ENCODE results near the gene FAM181A. TPM values are rescaled to one million over a fixed set of nuclear protein-coding genes. Genes with fewer than 3 reads are reported as not detected.

FAM181A gene
- total RNA-seq, 4 donors from 2014 or later = not detected

DNA sequence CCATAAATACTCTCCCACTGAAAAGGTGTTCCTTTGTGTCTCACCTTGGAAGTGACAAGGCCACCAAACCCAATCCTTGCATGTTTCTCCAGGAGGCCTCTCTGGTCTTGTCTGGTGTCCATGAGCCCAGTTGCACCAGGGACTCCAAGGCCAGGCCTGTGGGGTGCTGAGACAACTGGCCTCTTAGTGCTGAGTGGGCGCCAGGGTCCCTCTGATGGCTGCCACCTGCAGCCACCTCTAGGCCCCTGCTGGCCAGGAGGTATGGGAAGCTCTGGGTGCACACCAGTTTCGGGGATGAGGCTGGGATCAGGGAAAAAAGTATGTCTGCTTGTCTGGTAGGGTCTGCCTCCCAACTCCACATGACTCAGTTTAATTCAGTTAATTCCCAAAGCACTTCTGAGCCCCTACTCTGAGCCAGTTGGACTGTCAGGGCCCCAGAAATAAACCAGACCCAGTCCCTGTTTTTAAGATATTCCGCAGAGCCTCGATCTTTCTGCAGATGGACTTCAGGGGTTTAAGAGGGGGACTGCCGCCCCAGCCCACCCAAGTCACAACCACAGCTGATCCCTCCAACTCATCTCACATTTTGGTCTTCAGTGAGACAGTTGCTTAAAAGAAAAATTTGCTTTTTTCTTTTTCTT, 15.0 kb upstream of the FAM181A start:
- Histone ChIP-seq H3K4me1 (peaks cover 5% of the 10 kb centered on the region), H3K4me3 (no peak overlapping the region), H3K36me3 (no peaks in the 10 kb centered on the region), H3K27me3 (peaks cover 3% of the 10 kb centered on the region), H3K9me3 (no peaks in the 10 kb centered on the region), H3K27ac (no peak overlapping the region)
- no peak for DNase-seq (ENCODE audit: low spot score in 2 of 2)
- TF ChIP-seq EP300 (IDR thresholded peaks at IDR 0.05) (no peak), POLR2AphosphoS5 (IDR thresholded peaks at IDR 0.05) (no peak), POLR2A (IDR thresholded peaks at IDR 0.05) (no peak)
- TF ChIP-seq, protein P1, sequence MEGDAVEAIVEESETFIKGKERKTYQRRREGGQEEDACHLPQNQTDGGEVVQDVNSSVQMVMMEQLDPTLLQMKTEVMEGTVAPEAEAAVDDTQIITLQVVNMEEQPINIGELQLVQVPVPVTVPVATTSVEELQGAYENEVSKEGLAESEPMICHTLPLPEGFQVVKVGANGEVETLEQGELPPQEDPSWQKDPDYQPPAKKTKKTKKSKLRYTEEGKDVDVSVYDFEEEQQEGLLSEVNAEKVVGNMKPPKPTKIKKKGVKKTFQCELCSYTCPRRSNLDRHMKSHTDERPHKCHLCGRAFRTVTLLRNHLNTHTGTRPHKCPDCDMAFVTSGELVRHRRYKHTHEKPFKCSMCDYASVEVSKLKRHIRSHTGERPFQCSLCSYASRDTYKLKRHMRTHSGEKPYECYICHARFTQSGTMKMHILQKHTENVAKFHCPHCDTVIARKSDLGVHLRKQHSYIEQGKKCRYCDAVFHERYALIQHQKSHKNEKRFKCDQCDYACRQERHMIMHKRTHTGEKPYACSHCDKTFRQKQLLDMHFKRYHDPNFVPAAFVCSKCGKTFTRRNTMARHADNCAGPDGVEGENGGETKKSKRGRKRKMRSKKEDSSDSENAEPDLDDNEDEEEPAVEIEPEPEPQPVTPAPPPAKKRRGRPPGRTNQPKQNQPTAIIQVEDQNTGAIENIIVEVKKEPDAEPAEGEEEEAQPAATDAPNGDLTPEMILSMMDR (IDR thresholded peaks at IDR 0.05) = no peak
- WGBS = 83% methylated on average over 3 of the region's 5 CpGs

DNA sequence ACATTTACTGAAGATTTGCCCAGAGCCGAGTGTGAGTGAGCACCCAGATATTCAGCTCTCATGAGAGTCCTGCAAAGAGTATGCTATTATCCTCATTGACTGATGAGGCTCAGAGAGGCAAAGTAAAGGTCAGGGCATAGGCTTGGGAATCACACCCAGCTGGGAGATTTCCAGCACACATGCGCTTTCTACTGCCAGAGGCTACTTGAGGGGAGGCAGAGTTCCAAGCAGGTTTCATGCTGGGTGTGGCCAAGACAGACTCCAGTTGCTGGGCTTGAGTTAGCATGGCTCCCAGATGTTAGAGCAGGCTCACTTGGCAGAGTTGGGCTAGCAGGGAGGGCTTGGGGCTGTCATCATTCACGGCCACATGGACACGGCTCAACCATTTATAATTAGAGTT, 14.4 kb upstream of the FAM181A start:
- no peak overlapping the region for H3K27ac ChIP-seq
- H3K9me3 ChIP-seq = no peaks in the 10 kb centered on the region
- WGBS = 50% methylated on average over 3 of the region's 4 CpGs
- peaks cover 6% of the 10 kb centered on the region for H3K27me3 ChIP-seq
- H3K4me3 ChIP-seq = no peak overlapping the region
- TF ChIP-seq POLR2AphosphoS5 (IDR thresholded peaks at IDR 0.05) = no peak
- TF ChIP-seq, protein P1 (IDR thresholded peaks at IDR 0.05) = no peak
- TF ChIP-seq EP300 (IDR thresholded peaks at IDR 0.05) = no peak
- TF ChIP-seq POLR2A (IDR thresholded peaks at IDR 0.05) = no peak
- DNase-seq (ENCODE audit: low spot score in 2 of 2) = no peak
- H3K4me1 ChIP-seq = peaks cover 5% of the 10 kb centered on the region
- no peaks in the 10 kb centered on the region for H3K36me3 ChIP-seq

DNA sequence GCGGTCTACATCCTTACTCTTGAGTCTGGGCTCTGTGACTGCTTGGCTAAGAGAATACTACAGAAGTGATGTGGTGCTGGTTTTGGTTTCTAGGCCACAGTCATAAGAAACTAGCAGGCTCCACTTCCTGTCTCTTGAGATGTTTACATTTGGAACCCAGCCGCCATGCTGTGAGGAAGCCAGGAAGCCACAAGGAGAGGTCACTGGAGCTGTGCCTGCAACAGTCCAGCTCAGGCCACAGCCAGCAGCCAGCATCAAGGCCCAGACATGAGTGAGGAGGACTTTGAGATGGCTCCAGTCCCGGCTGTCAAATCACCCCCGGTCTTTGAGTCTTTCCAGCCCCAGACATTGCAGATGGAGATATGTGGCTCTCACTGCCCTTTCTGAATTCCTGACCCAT, 12.9 kb upstream of the FAM181A start:
- TF ChIP-seq POLR2AphosphoS5 (IDR thresholded peaks at IDR 0.05) = no peak
- TF ChIP-seq, protein P1 (IDR thresholded peaks at IDR 0.05) = no peak
- TF ChIP-seq POLR2A (IDR thresholded peaks at IDR 0.05) = no peak
- TF ChIP-seq EP300 (IDR thresholded peaks at IDR 0.05) = no peak
- no peak for DNase-seq (ENCODE audit: low spot score in 2 of 2)
- H3K4me1 ChIP-seq = peaks cover 5% of the 10 kb centered on the region
- peaks cover 6% of the 10 kb centered on the region for H3K27me3 ChIP-seq
- H3K36me3 ChIP-seq = no peaks in the 10 kb centered on the region
- no peak overlapping the region for H3K4me3 ChIP-seq
- no peak overlapping the region for H3K27ac ChIP-seq
- H3K9me3 ChIP-seq = no peaks in the 10 kb centered on the region
- 100% methylated on average over 1 of the region's 4 CpGs for WGBS

DNA sequence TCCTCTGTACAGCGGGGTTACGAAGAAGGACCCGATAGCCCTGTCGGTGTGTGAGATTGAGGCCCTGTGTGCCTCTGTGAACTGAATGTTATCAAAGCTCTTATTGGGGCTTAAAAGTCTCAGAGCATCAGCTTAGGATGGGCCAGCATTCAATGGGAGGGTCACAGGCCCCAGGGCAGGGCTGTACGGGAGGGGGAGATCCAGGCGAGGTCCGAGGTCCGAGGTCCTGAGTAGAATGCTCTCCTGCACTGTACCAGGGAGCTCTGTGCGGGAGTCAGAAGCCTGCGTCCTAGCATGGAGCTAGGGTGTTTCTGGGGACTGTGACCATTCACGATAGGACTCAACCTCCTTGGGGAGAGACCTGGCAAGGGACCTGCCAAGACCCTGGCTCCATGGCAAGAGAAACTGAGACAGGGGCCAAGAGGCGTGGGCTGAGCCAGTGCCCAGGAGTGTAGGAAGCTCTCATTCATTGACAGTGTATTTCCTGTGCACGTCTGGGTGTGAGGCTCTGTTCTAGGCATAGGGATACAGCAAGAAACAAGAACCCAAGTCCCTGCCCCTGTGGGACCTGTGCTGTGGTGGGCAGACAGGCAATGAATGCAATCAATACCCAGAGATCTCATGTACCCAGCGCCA, 12.0 kb upstream of the FAM181A start:
- Histone ChIP-seq H3K27ac (no peak overlapping the region), H3K27me3 (peaks cover 6% of the 10 kb centered on the region), H3K4me3 (no peak overlapping the region), H3K9me3 (no peaks in the 10 kb centered on the region), H3K36me3 (no peaks in the 10 kb centered on the region), H3K4me1 (peaks cover 5% of the 10 kb centered on the region)
- TF ChIP-seq POLR2A (IDR thresholded peaks at IDR 0.05) = no peak
- no peak for TF ChIP-seq POLR2AphosphoS5 (IDR thresholded peaks at IDR 0.05)
- TF ChIP-seq, protein P1 (IDR thresholded peaks at IDR 0.05) = no peak
- no peak for TF ChIP-seq EP300 (IDR thresholded peaks at IDR 0.05)
- WGBS = 82% methylated on average over 14 of the region's 14 CpGs
- DNase-seq (ENCODE audit: low spot score in 2 of 2) = no peak

DNA sequence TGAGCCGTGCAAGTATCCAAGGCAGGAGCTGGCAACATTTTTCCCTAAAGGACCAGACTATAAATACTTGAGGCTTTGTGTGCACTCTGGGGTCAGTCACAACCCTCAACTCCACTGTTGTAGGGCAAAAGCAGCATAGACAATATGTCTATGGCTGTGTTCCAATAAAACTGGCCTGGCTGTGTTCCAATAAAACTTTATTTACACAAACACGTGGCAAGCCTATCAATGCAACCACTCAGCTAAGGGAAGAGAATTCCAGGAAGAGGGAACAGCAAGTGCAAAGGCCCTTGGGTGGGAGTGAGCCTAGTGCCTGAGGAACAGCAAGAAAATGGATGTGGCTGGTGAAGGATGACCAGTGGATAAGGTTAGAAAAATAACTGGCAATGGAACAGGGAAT, 11.3 kb upstream of the FAM181A start:
- Histone ChIP-seq H3K27ac (no peak overlapping the region), H3K36me3 (no peaks in the 10 kb centered on the region), H3K4me1 (peaks cover 5% of the 10 kb centered on the region), H3K9me3 (no peaks in the 10 kb centered on the region), H3K27me3 (peaks cover 3% of the 10 kb centered on the region), H3K4me3 (no peak overlapping the region)
- TF ChIP-seq POLR2A (IDR thresholded peaks at IDR 0.05) (no peak), POLR2AphosphoS5 (IDR thresholded peaks at IDR 0.05) (no peak), EP300 (IDR thresholded peaks at IDR 0.05) (no peak)
- TF ChIP-seq, protein P1 (IDR thresholded peaks at IDR 0.05) = no peak
- no peak for DNase-seq (ENCODE audit: low spot score in 2 of 2)
- 36% methylated on average over 2 of the region's 2 CpGs for WGBS

All from suprapubic skin (tissue), 4 donors.